Cortex of kidney (tissue), 1 donor: ENCODE results near the gene RAB7A.

ENCODE experiments used
- DNase-seq: peaks from one replicate; lab custom pipeline; 2025; lab: John Stamatoyannopoulos, UW

Gene RAB7A

GRCh38 chr3:128788268-128788869 is 62.4 kb downstream of the RAB7A start:
- no peak for DNase-seq

DNA sequence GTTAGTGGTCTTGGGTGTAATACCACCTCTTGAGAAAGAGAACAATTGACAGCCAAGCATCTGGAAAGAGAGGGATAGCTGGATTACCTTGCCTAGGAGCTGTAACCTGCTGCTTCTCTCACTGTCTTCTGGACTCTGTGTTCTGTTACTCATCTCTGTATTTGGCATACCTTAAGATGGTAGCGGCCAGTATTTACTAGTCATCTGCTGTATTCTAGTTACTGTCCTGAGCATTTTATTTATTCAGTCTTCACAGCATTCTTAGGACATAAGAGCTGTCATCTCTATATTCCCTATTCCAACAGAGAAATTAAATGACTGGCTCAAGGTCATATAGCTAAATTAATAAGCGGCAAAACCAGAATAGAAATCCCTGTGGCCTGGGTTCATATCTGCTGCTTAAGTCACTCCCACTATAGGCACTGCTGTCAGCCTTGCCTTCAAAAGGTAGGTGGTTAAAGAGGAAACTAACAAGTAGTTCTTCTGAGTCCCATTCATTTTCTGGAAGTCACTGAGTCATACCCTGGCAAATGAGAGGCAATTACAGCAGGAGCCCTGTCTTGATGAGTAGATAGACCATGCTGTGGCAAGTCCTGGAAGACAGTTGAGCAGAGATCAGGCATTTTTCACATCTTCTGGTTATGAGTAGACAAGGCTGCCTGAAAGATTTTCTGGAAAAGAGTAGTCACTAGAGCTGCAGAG is 68.2 kb downstream of the RAB7A start:
- DNase-seq = no peak

DNA sequence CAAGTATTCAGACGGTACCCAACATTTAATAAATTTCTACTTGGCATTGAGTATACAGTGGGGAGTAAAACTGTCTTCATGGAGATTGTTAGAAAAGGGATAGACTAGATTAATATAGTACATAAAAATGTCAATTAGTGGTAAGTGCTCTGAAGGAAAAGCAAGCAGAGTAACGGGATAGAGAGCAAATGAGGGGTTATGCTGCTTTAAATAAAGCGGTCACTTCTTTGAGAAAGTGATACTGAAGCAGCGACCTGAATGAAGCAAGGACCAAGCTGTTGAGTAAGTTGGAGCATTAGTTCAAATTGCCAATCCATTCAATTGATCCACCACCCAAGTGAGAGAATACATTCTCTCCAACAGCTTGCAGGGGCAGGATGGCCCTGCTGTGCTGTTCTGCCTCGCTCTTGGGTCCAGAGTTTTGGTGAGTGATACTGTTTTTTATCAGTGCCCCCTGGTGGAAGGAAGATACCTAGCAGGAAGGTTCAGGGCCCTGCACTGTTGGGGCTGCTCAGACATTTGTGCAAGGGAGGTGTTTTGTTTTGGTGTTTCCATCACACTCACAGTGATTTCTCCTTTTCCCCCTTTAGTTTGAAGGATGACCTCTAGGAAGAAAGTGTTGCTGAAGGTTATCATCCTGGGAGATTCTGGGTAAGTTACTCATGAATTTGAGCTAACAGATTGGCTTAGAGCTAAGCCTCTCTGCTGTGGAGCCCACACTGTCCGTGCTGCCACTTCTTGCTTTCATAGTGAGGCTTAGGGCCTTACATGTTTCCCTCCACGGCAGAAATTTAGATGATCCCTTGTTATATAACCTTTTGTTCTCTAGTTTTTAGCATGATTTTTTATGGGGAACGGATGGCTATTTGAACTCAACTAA is 69.0 kb downstream of the RAB7A start:
- DNase-seq = no peak

GRCh38 chr3:128799653-128800052 is 73.7 kb downstream of the RAB7A start:
- no peak for DNase-seq

GRCh38 chr3:128800241-128801187 is 74.5 kb downstream of the RAB7A start:
- no peak for DNase-seq

DNA sequence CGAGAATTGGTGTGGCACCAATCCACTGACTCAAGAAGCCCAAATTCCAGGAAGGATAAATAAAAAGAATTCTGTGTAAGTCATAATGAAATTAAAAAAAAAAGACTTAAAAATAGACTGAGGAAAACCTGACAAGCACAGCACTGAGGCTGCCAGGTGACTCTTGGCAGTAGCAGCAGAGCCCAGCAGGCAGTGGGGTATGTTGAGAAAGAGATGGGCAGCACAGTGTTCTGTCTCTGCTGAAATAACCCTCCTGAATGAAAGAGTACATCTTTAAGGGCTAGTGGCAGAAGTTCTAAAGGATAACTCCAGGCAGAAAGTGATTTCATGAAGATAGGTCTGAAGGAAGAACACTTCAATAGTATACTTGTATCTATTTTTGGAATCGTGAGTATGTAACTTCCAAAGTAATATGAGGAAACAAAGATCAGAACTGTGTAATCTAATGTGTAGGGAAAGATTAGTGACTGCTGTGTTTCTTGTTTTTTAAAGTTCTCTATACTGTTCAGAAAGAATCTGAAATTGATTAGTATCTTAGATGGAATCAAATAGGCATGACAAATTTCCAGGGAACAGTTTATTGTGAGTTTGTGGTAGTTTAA is 75.9 kb downstream of the RAB7A start:
- DNase-seq = no peak

DNA sequence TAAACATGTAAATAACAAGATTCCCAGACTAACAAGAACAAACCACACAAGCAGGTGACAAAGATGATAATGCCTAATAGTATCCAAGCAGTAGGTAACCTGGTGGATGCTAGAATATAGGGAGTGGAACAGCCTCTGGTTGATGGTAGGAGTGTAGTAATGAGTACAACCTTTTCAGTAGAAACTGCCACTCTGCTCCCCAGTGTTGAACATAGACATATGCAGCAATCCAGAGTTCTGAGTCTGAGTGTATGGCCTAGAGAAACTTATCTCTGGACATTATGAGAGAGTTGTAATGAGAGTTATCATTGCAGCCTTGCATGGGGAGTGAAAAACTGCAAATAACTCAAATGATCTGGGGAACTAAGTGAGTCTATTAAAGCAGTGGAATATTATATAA is 77.3 kb downstream of the RAB7A start:
- DNase-seq = no peak

DNA sequence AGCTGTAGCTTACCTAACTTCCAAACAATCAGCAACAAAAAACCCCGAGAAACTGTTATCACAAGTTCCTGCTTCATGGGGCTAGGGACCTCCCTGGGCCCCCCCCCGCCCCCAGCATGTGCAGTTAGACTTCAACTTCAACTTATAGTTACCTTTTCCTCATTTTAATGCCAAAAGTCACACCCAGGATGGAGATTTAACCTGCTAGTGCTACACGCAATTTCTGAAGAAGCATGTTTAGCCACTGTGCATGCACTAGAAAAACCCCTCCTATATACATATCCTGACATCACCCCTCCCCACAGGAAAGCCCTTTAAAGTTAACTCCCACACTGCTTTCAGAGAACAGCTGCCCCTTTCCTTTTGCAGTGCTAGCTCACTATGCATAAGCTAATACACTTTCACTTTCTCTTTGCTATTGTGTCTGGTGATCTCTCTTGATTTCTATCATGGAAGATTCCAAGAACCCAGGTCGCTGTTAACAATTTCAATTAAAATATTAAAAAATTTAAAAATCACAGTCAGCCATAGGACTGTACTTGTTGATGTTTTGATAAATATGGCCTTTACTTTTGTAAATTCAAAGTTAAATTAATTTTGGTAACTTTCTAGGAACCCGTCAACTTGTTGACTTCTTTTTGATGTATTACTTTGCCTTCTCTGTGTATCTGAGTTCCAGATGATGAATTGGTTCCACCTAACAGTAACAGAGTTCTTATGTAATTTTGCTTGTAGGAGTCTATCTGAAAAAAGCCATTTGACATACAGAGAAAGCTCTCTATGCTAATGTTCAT is 78.2 kb downstream of the RAB7A start:
- DNase-seq = no peak

GRCh38 chr3:128804811-128805155 is 78.8 kb downstream of the RAB7A start:
- no peak for DNase-seq

- no peak for DNase-seq
These were observed 79.8 kb downstream of the RAB7A start for GRCh38 chr3:128805772-128806171.

DNA sequence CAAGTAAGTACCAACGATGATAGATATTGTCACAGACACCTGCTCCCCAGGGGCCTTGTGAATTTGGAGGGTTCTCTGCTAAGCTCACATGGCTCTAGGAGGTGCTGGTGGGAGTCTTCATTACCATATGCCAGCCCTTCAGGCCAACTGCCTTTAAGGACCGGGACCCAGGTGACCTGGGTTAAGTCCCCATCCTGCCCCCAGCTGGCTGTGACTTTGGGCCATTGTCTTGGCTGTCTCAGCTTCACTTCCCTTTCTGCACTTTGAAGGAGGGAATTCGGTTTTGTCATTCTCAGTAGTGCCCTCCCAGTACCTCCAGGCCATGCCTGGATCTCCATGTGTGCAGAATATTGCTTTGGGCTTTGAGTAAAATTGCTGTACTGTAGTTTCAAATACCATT is 80.6 kb downstream of the RAB7A start:
- DNase-seq = no peak

GRCh38 chr3:128807186-128807830 is 81.3 kb downstream of the RAB7A start:
- no peak for DNase-seq

DNA sequence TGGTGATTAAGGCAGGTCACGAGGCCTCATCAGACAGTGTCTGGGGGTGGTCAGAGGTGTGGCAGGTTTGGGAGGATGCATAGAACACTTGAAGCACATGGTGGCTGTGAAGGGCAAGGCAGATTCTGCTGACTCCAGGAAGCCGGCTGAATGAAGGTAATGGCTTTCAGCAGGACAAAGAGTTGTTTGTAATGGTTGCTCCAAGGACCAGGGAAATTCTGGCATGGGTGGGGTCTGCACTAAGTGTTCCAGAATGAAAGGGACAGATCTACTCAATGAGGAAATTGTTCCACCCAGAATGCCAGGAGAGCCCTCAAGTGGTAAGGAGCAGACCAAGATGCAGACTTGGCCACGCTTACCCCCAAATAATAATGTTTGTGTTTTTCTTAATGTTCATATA is 82.7 kb downstream of the RAB7A start:
- DNase-seq = no peak

GRCh38 chr3:128813097-128813496 is 87.1 kb downstream of the RAB7A start:
- DNase-seq = no peak

DNA sequence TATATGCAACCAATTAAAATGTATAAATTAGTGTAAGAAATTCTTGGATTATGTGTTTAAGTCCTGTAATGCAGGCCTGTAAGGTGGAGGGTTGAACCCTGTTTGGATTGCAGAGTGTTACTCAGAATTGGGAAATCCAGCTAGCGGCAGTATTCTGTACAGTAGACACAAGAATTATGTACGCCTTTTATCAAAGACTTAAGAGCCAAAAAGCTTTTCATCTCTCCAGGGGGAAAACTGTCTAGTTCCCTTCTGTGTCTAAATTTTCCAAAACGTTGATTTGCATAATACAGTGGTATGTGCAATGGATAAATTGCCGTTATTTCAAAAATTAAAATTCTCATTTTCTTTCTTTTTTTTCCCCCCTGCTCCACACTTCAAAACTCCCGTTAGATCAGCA is 88.1 kb downstream of the RAB7A start:
- no peak for DNase-seq

- no peak for DNase-seq
These were observed 88.7 kb downstream of the RAB7A start for GRCh38 chr3:128814519-128815317.

GRCh38 chr3:128815318-128816064 is 89.5 kb downstream of the RAB7A start:
- no peak for DNase-seq

DNA sequence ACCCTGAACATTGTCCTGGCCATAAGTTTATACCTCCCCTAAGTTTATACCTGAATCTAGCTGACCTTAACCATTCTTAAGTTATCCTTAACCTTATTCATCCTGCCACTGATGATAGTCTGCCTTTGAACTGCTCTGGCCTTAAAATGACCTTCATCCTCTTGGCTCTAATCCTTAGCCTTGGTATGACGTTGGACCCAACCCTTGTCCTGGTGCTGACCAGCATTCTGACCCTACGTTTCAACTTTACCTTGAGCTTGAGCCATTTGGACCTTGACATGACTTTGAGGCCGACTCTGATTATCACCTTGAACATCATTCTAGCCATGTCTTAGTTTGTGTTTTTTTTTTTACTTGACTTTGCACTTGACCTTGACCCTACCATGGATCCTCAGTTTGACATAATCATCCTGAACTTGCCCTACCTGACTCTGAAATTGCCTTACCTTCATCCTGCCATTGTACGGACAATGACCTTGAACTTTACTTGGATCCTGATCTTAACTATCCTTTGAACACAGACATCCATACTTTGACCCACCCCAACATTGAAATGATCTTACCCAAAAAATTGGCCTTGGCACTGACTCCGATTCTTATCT is 92.3 kb downstream of the RAB7A start:
- DNase-seq = no peak
